H1 (cell line): ENCODE results near the gene MACF1. TPM values are rescaled to one million over a fixed set of nuclear protein-coding genes. Genes with fewer than 3 reads are reported as not detected.

Experiments
- CTCF ChIA-PET: fragments of 300-600 bp; sonication (Branson Sonifier 250); formaldehyde crosslinking; loops from one replicate; lab custom pipeline; 2021; ENCODE audit not compliant: partially characterized antibody; lab: Charles Lee
- POLR2A ChIA-PET: fragments of 300-600 bp; sonication (Branson Sonifier 250); formaldehyde crosslinking; loops from one replicate; lab custom pipeline; 2021; ENCODE audit warnings: inconsistent platforms; ENCODE audit not compliant: partially characterized antibody; lab: Charles Lee
- DNase-seq, 2 experiments: peaks; one replicate each; pipeline versions ENCODE4 v3.0.0 to v3.0.0-alpha.2; 2010 to 2022; ENCODE audit warnings: low spot score in 2 of 2, low read depth in 1 of 2, mixed read lengths in 1 of 2
- FAIRE-seq: peaks from 2 replicates; lab custom pipeline; 2011; peaks lifted over from hg19 to GRCh38; lab: Jason Lieb, UNC
- H2AFZ ChIP-seq: 2 replicates; pipeline ENCODE4 v1.8.1; 2012; ENCODE audit warnings: low read length, inconsistent platforms
- H2AK5ac ChIP-seq: 2 replicates; pipeline ENCODE4 v1.6.1; 2013; ENCODE audit warnings: low read depth, low read length
- H2BK120ac ChIP-seq: replicated peaks from 2 replicates; pipeline ENCODE3; 2013; ENCODE audit warnings: low read depth, low read length, inconsistent platforms
- H2BK12ac ChIP-seq: 2 replicates; pipeline ENCODE4 v1.6.1; 2013; ENCODE audit warnings: low read depth, low read length
- H2BK15ac ChIP-seq: 2 replicates; pipeline ENCODE4 v1.6.1; 2013; ENCODE audit warnings: low read length
- H2BK20ac ChIP-seq: 2 replicates; pipeline ENCODE4 v1.6.1; 2013; ENCODE audit warnings: low read length
- H2BK5ac ChIP-seq: 2 replicates; pipeline ENCODE4 v1.6.1; 2013; ENCODE audit warnings: low read depth, low read length
- H3K14ac ChIP-seq: 2 replicates; pipeline ENCODE4 v1.6.1; 2013; ENCODE audit warnings: inconsistent platforms; ENCODE audit not compliant: insufficient read length
- H3K18ac ChIP-seq: 2 replicates; pipeline ENCODE4 v1.6.1; 2013; ENCODE audit warnings: low read length; ENCODE audit errors: extremely low read depth
- H3K23ac ChIP-seq: 2 replicates; pipeline ENCODE4 v1.6.1; 2013; ENCODE audit warnings: inconsistent platforms; ENCODE audit not compliant: insufficient read length
- H3K23me2 ChIP-seq: 2 replicates; pipeline ENCODE4 v1.6.1; 2013; ENCODE audit warnings: low read depth, low read length
- H3K27ac ChIP-seq: 2 replicates; pipeline ENCODE4 v1.6.1; 2011; ENCODE audit warnings: low read depth, low read length, inconsistent platforms
- H3K27me3 ChIP-seq, 4 experiments: replicated peaks in 1 of 4; 1 replicate in 1 of 4; 2 replicates in 3 of 4; pipeline versions ENCODE4 v1.6.1 to v1.8.1; 2011 to 2013; ENCODE audit warnings: low read length in 3 of 4, mild to moderate bottlenecking in 3 of 4, inconsistent platforms in 2 of 4, mixed read lengths in 2 of 4, moderate library complexity in 1 of 4; ENCODE audit not compliant: control insufficient read depth in 3 of 4, insufficient read depth in 3 of 4; ENCODE audit errors: extremely low read depth in 1 of 4
- H3K36me3 ChIP-seq, 4 experiments: 2 replicates each; pipeline versions ENCODE4 v1.6.1 to v1.8.1; 2011 to 2013; ENCODE audit warnings: mild to moderate bottlenecking in 4 of 4, low read length in 3 of 4, moderate library complexity in 2 of 4, control low read depth in 1 of 4, inconsistent platforms in 1 of 4; ENCODE audit not compliant: insufficient read depth in 4 of 4, control insufficient read depth in 2 of 4
- H3K4ac ChIP-seq: replicated peaks from 2 replicates; pipeline ENCODE3; 2013; ENCODE audit warnings: low read length, low read depth, mixed read lengths, inconsistent platforms; ENCODE audit not compliant: insufficient read length
- H3K4me1 ChIP-seq, 4 experiments: replicated peaks in 1 of 4; 1 replicate in 1 of 4; 2 replicates in 3 of 4; pipeline versions ENCODE4 v1.6.1 to v1.8.1; 2011 to 2013; ENCODE audit warnings: low read length in 3 of 4, inconsistent platforms in 2 of 4, mixed read lengths in 1 of 4; ENCODE audit not compliant: insufficient read depth in 4 of 4, control insufficient read depth in 3 of 4
- H3K4me2 ChIP-seq, 2 experiments: 2 replicates each; pipeline versions ENCODE4 v1.6.1 to v1.8.1; 2011 to 2013; ENCODE audit warnings: low read depth in 2 of 2, low read length in 2 of 2, control low read depth in 1 of 2, inconsistent platforms in 1 of 2, mild to moderate bottlenecking in 1 of 2; ENCODE audit not compliant: insufficient read depth in 1 of 2
- H3K4me3 ChIP-seq, 4 experiments: fragments of 200-600, 300-600 bp in 1 of 4; sonication (generic), shearing (Covaris generic), sonication (Bioruptor Twin) in 1 of 4; 2 replicates each; pipeline versions ENCODE4 v1.5.1 to v1.8.1; 2011 to 2016; ENCODE audit warnings: low read length in 4 of 4, low read depth in 3 of 4, control low read depth in 2 of 4, inconsistent platforms in 2 of 4, mild to moderate bottlenecking in 2 of 4, mixed read lengths in 1 of 4, moderate library complexity in 1 of 4; ENCODE audit not compliant: insufficient read depth in 2 of 4; ENCODE audit errors: extremely low read depth in 1 of 4
- H3K56ac ChIP-seq: replicated peaks from 2 replicates; pipeline ENCODE3; 2013; ENCODE audit warnings: low read depth, mild to moderate bottlenecking, mixed read lengths, low read length, inconsistent platforms; ENCODE audit not compliant: insufficient read length
- H3K79me1 ChIP-seq: 2 replicates; pipeline ENCODE4 v1.6.1; 2013; ENCODE audit warnings: low read depth, low read length, control low read depth
- H3K79me2 ChIP-seq, 2 experiments: 2 replicates each; pipeline versions ENCODE4 v1.6.1 to v1.8.1; 2012 to 2013; ENCODE audit warnings: low read length in 2 of 2, mild to moderate bottlenecking in 2 of 2, inconsistent platforms in 1 of 2; ENCODE audit not compliant: insufficient read depth in 2 of 2, control insufficient read depth in 1 of 2
- H3K9ac ChIP-seq, 4 experiments: replicated peaks in 1 of 4; 1 replicate in 1 of 4; 2 replicates in 3 of 4; pipeline versions ENCODE4 v1.6.1 to v1.8.1; 2011 to 2013; ENCODE audit warnings: low read depth in 3 of 4, low read length in 3 of 4, control low read depth in 2 of 4, mild to moderate bottlenecking in 2 of 4, moderate library complexity in 2 of 4, inconsistent platforms in 1 of 4; ENCODE audit errors: extremely low read depth in 1 of 4
- H3K9me3 ChIP-seq, 2 experiments: 2 replicates each; pipeline versions ENCODE4 v1.6.1 to v1.8.1; 2012 to 2013; ENCODE audit warnings: mild to moderate bottlenecking in 2 of 2, moderate library complexity in 2 of 2, control low read depth in 1 of 2, inconsistent platforms in 1 of 2, low read depth in 1 of 2, low read length in 1 of 2, mixed read lengths in 1 of 2; ENCODE audit not compliant: insufficient read depth in 2 of 2
- H4K20me1 ChIP-seq, 2 experiments: replicated peaks in 1 of 2; 2 replicates each; pipeline versions ENCODE3 to v1.8.1; 2011 to 2013; ENCODE audit warnings: inconsistent platforms in 2 of 2, low read length in 2 of 2, mild to moderate bottlenecking in 1 of 2; ENCODE audit not compliant: insufficient read depth in 2 of 2, control insufficient read depth in 1 of 2
- H4K5ac ChIP-seq: 2 replicates; pipeline ENCODE4 v1.6.1; 2013; ENCODE audit warnings: low read length, low read depth, mixed read lengths, inconsistent platforms; ENCODE audit not compliant: insufficient read length
- H4K8ac ChIP-seq: 2 replicates; pipeline ENCODE4 v1.8.0; 2013; ENCODE audit warnings: mild to moderate bottlenecking, moderate library complexity, low read length, inconsistent platforms; ENCODE audit not compliant: insufficient read depth; ENCODE audit errors: extremely low read depth
- H4K91ac ChIP-seq: replicated peaks from 2 replicates; pipeline ENCODE3; 2013; ENCODE audit warnings: low read length, mixed read lengths, inconsistent platforms; ENCODE audit not compliant: insufficient read length
- BACH1 ChIP-seq: IDR thresholded peaks from 2 replicates; pipeline ENCODE4 v1.6.1; 2012; ENCODE audit warnings: low read length, improper control_type of control experiment
- BRCA1 ChIP-seq: IDR thresholded peaks from 2 replicates; pipeline ENCODE4 v1.6.1; 2012; ENCODE audit warnings: low read depth, low read length, improper control_type of control experiment
- CBX5 ChIP-seq: fragments of 300-800, 300-1000 bp; sonication (generic); IDR thresholded peaks from 2 replicates; pipeline ENCODE4 v1.7.1; 2016; ENCODE audit warnings: antibody characterized with exemption, low read length, low read depth
- JUND ChIP-seq: IDR thresholded peaks from 2 replicates; pipeline ENCODE4 v1.6.1; 2011; ENCODE audit warnings: mild to moderate bottlenecking, improper control_type of control experiment, low read length
- KDM4A ChIP-seq: IDR thresholded peaks from one replicate; pipeline ENCODE4 v1.7.1; 2012; ENCODE audit warnings: low read depth, mild to moderate bottlenecking, moderate library complexity, low read length, inconsistent platforms; ENCODE audit not compliant: severe bottlenecking
- MAFK ChIP-seq: IDR thresholded peaks from 2 replicates; pipeline ENCODE4 v1.6.1; 2012; ENCODE audit warnings: low read depth, mild to moderate bottlenecking, improper control_type of control experiment, low read length
- MAX ChIP-seq: IDR thresholded peaks from 2 replicates; pipeline ENCODE4 v1.6.1; 2012; ENCODE audit warnings: inconsistent platforms
- POU5F1 ChIP-seq: IDR thresholded peaks from 2 replicates; pipeline ENCODE4 v1.6.1; 2011; ENCODE audit warnings: low read depth, mild to moderate bottlenecking, low read length, moderate library complexity
- RNF2 ChIP-seq: fragments of 200-900, 300-1000 bp; sonication (generic); IDR thresholded peaks from 2 replicates; pipeline ENCODE4 v1.7.1; 2016; ENCODE audit warnings: borderline replicate concordance, low read depth, mild to moderate bottlenecking, antibody characterized with exemption, low read length; ENCODE audit not compliant: poor library complexity, severe bottlenecking; ENCODE audit errors: missing control alignments
- RXRA ChIP-seq: IDR thresholded peaks from 2 replicates; pipeline ENCODE4 v1.6.1; 2011; ENCODE audit warnings: low read depth, mild to moderate bottlenecking, low read length, moderate library complexity; ENCODE audit not compliant: insufficient read depth
- SIN3A ChIP-seq, 2 experiments: IDR thresholded peaks in 1 of 2; conservative IDR thresholded peaks in 1 of 2; 2 replicates each; pipeline ENCODE4 v1.6.1; 2011 to 2012; ENCODE audit warnings: low read length in 2 of 2, improper control_type of control experiment in 1 of 2, low read depth in 1 of 2, mild to moderate bottlenecking in 1 of 2
- TAF1 ChIP-seq: IDR thresholded peaks from 2 replicates; pipeline ENCODE4 v1.6.1; 2011; ENCODE audit warnings: mild to moderate bottlenecking, low read depth, low read length
- TAF7 ChIP-seq: optimal IDR thresholded peaks from 2 replicates; pipeline ENCODE3; 2011; ENCODE audit warnings: low read depth, mild to moderate bottlenecking, inconsistent platforms, low read length, moderate library complexity, borderline replicate concordance
- TCF12 ChIP-seq: IDR thresholded peaks from 2 replicates; pipeline ENCODE4 v1.6.1; 2011; ENCODE audit warnings: low read depth, mild to moderate bottlenecking, low read length
- WGBS, 2 experiments: shearing (Covaris generic) in 1 of 2; methylation state at CpG; one replicate each; pipeline versions ENCODE4 v1.1.6 to v1.1.7; 2013 to 2015; ENCODE audit warnings: low lambda C conversion rate in 2 of 2, mixed read lengths in 2 of 2, inconsistent platforms in 1 of 2, low coverage in 1 of 2, missing lambda C conversion rate in 1 of 2; ENCODE audit not compliant: insufficient replicate concordance in 2 of 2, insufficient coverage in 1 of 2, insufficient read length in 1 of 2; ENCODE audit errors: extremely low coverage in 1 of 2, missing lambda C conversion rate in 1 of 2; 5-methylcytosine and 5-hydroxymethylcytosine counted together
- polyA plus RNA-seq, 7 experiments: library from polyadenylated mRNA; depleted of rRNA in 3 of 7; stranded (reverse) in 5 of 7; unstranded in 2 of 7; fragments of >200 nt in 5 of 7; fragments of 200-250 nt in 2 of 7; gene quantifications; 1 replicate in 5 of 7; 2 replicates in 1 of 7; 4 replicates in 1 of 7; pipeline versions ENCODE4 v1.2.1 to v1.2.3, GENCODE V29; 2011 to 2013; ENCODE audit warnings: missing spikeins in 2 of 7, mixed read lengths in 2 of 7
- total RNA-seq: library from RNA; stranded (reverse); fragmentation: NEBNext Ultra II Directional; extraction: Animal tissue kit (Norgen Biotek cat#: 25700); gene quantifications from 2 replicates; pipeline ENCODE4 v1.2.1, GENCODE V29; 2021

MACF1 gene
- total and polyA plus RNA-seq, 2 of the 8 experiments (the other 6 are each of a cell fraction or from before 2014, with no cell fraction given), result 59.8 to 285 TPM

GRCh38 chr1:39335216-39335615 is 130.7 kb downstream of the MACF1 start:
- Histone ChIP-seq H2BK120ac (no peak overlapping the region), H4K8ac (no peak overlapping the region), H4K20me1 (peaks cover 0 to 2% of the 10 kb centered on the region in 2 experiments), H3K4me1 (no peaks in the 10 kb centered on the region), H2BK12ac (no peak overlapping the region), H3K27me3 (no peaks in the 10 kb centered on the region), H3K79me1 (no peaks in the 10 kb centered on the region), H3K9me3 (no peaks in the 10 kb centered on the region), H2AK5ac (no peak overlapping the region), H3K4ac (no peak overlapping the region), H3K27ac (no peak overlapping the region), H3K36me3 (peaks cover 23 to 73% (median 46%) of the 10 kb centered on the region in 4 experiments), H2BK20ac (no peak overlapping the region), H3K4me2 (no peak overlapping the region), H2BK15ac (no peak overlapping the region), H4K5ac (no peak overlapping the region), H2BK5ac (no peak overlapping the region), H3K18ac (no peak overlapping the region), H3K4me3 (no peak overlapping the region), H4K91ac (no peak overlapping the region), H3K23ac (no peak overlapping the region), H3K56ac (no peak overlapping the region), H3K23me2 (no peaks in the 10 kb centered on the region), H3K79me2 (no peaks in the 10 kb centered on the region), H2AFZ (no peak overlapping the region), H3K14ac (no peak overlapping the region), H3K9ac (no peak overlapping the region)
- FAIRE-seq (no peak), DNase-seq (no peak)
- ChIA-PET CTCF (interaction anchor here (1.6 kb wide), 1 partner anchor 77 kb away, joined by 4 read pairs; no protein-coding TSS in a partner anchor), POLR2A (no interaction called here)
- 91% methylated on average over 3 of the region's 3 CpGs; no CpG with 5 or more reads in 1 of the 2 experiments for WGBS, 2 experiments
- TF ChIP-seq JUND (no peak), BACH1 (no peak), RXRA (no peak), POU5F1 (no peak), KDM4A (no peak), CBX5 (no peak), TAF1 (no peak), MAX (no peak), BRCA1 (no peak), TAF7 (no peak), TCF12 (no peak), SIN3A (conservative IDR thresholded peaks at IDR 0.05 in 1 of 2, IDR thresholded peaks at IDR 0.05 in 1 of 2; ENCODE audit: low read depth in 1 of 2, low read length in 2 of 2) (no peak), RNF2 (no peak), MAFK (no peak)
